G401.6 (cell line): Measurements from ENCODE around the gene SRSF5.

ENCODE experiments used
- FAIRE-seq: peaks from 2 replicates; lab custom pipeline; 2012; peaks lifted over from hg19 to GRCh38; lab: Jason Lieb, UNC

Gene SRSF5

DNA sequence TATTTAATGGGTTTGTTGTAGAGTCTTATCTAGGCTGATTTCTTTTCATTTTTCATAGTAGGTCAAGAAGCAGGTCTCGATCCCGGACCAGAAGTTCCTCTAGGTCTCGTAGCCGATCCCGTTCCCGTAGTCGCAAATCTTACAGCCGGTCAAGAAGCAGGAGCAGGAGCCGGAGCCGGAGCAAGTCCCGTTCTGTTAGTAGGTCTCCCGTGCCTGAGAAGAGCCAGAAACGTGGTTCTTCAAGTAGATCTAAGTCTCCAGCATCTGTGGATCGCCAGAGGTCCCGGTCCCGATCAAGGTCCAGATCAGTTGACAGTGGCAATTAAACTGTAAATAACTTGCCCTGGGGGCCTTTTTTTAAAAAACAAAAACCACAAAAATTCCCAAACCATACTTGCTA lies 4.2 kb downstream of the SRSF5 start:
- FAIRE-seq, result no peak

DNA sequence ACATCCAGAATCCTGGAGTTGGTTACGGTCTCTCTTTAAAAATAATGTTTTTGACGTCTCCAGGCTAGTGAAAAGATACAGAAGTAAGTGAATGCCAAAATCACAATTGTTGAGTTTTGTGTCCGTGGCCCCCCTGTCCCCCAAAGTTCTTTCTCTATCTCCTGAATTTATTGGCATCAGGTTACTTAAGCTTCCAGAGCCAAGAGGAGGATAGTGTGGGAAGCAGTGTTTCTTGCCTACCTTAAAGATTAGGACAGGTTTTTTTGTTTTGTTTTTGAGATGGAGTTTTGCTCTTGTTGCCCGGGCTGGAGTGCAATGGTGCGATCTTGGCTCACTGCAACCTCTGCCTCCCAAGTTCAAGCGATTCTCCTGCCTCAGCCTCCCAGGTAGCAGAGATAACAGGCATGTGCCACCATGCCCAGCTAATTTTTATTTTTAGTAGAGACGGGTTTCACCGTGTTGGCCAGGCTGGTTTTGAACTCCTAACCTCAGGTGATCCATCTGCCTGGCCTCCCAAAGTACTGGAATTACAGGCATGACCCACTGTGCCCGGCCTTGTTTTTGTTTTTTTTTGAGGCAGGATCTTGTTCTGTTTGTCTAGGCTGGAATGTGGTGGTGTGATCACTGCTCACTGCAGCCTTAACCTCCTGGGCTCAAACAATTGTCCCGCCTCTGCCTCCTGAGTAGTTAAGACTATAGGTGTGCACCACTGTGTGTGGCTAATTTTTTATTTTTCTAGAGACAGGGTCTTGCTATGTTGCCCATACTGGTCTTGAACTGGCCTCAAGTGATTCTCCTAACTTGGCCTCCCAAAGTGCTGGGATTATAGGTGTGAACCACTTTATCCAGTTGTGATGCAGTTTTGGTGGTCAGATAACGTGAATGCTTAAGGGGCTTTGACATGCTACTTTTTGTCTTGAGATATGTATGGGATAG lies 5.4 kb downstream of the SRSF5 start:
- no peak for FAIRE-seq

DNA sequence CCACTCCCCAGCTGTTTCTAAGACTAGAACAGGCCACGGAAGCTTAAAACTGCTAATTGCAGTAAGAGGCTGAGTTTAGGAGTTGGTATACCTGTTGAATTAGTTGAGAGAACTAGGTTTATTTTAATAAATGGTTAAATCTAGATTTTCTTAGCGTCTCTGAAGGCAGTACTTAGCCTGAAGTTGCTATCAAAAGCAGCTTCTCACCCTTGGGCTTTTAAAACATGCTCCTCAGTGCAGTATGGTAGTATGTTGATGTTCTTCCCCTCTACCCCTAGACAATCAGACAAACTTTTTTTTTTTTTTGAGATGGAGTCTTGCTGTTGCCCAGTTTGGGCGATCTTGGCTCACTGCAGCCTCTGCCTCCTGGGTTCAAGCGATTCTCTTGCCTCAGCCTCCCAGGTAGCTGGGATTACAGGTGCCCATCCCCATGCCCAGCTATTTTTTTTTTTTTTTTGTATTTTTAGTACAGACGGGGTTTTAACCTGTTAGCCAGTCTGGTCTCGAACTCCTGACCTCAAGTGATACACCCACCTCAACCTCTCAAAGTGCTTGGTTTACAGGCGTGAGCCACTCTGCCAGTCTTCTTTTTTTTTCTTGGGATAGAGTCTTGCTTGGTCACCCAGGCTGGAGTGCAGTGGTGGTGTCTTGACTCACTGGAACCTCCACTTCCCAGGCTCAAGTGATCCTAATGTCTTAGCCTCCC lies 6.8 kb downstream of the SRSF5 start:
- FAIRE-seq, result no peak

DNA sequence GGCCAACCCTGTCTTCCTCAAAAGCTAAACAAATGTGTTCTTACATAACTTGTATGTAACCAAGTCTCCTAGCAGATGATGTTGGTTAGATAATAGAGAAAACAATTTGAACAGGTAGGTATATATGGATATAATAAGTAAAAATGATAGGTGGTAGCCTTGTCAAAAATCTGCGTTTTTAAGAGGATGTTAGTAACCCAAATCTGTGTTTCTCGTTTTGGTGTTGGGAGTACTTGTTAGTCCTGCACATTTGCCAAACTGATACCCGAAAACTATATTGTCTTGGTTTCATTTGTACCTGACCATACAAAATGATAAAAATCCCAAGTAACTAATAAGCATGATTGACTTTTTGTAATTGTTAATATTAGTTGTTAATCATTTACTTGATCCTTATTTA lies 8.1 kb downstream of the SRSF5 start:
- peak; percentile 31 for FAIRE-seq

DNA sequence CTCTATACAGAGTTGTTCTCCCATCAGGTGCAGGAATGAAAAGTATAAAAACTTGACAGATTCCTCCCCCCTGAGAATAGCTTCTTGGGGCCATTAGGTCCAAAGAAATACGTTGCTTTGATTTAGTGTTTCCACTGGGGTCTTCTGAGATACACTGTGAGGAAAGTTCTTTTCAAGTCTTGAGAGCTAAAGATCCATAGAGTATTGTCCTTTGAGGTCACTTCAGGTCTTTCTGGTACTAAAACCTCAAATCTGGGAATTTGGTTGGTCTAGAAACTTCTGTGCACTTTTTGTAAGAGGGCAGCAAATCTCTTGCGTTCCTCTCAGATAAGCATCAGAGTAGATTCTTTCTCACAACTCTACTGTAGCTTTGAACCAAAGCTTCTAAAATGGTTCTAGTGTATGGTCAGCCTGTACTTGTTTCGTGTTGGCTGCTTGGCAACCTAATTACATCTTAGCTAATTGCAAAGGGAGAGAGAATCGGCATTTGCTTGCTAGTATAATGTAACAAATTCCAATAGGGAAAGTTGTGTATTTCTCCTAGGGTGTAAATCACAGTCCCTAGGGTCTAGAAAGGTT lies 10.0 kb downstream of the SRSF5 start:
- FAIRE-seq, result no peak

DNA sequence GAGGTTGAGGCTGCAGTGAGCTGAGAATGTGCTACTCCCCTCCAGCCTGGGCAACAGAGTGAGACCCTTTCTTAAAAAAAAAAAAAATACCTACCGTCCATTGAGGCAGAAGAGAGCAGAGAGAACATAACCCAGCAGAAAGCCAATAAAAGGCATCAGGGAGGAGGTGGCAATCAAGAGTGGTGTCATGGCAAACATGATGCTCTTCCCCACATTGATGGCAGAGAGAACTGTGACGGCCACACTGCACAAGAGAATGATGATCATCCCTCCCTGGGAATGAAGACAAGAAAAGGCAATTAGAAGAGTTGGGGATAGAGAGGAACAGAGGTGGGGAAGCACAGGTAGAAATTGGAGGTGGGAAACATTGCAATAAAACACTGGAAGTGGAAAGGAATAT lies 12.1 kb downstream of the SRSF5 start:
- FAIRE-seq, result no peak

DNA sequence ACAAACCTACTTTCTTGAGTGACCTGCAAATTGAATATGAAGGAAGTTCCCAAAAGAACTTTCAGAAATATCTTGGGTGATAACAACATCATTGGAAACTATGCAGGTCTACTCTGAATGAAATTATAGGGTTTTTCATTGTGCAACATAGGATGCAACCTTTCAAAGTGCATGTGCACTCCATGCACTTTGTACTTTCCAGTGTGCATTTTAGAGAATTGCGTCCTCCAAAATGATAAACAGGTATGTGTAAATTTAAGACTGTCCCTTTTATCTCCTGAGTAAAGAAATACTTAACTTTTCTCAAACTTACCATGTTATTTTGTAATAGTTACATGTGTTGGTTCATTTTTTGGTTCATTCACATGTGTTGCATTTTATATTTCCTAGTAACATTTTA lies 13.2 kb downstream of the SRSF5 start:
- no peak for FAIRE-seq

DNA sequence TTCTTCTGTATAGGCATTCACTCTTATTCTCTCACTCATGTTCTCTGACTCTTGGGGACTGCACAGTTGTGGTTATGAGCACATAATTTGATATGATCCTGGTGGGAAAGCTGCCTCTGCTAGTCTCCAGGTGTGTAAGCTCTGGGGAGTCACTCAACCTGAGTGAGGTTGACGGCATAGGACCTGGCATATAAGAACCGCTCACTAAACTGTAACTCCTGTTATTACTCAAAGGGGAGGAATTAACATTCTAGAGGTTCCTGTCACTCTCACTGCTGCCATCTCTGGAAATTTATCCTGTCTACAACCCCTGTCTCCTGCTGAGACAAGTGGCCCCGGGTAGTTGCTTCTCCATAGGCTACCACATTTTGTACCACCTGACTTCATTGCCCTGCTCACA lies 14.0 kb downstream of the SRSF5 start:
- FAIRE-seq, result no peak

DNA sequence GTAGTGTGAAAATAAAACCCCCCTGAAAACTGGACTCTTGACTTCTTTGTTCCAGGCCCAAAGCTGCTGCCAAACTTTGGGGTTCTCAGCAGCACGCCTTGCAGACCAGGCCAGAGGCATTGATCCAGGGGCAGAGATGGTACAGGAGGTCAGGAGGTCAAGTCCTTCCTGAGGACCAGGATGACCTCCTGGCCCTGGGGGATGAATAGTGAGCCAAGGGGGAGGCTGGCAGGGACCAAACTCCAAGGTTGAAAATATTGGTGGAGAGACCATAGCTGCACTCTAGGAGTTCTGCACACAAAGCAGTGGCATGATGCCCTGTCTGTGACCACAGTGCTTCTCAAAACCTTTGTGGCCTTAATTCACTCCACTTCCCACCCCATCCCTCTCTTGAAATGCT lies 18.0 kb downstream of the SRSF5 start:
- FAIRE-seq, result no peak

DNA sequence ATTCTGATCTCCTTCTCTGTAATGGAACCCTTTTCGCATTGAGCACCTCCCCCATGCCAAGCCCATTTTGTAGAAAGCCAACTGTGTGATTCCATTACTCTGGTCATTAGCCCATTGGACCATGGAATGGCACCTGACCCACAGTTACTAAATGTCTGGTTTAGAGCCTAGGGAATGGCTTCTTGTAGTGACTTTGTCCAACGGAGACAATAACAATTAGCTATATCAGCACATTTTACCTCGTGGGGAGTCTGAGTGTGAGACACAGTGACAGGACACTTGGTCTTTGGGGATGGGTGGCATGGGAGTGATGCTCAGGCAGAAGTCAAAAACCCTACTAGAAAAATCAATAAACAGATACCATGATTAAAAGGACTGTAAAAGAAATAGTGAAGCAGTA lies 19.7 kb downstream of the SRSF5 start:
- FAIRE-seq, result no peak

DNA sequence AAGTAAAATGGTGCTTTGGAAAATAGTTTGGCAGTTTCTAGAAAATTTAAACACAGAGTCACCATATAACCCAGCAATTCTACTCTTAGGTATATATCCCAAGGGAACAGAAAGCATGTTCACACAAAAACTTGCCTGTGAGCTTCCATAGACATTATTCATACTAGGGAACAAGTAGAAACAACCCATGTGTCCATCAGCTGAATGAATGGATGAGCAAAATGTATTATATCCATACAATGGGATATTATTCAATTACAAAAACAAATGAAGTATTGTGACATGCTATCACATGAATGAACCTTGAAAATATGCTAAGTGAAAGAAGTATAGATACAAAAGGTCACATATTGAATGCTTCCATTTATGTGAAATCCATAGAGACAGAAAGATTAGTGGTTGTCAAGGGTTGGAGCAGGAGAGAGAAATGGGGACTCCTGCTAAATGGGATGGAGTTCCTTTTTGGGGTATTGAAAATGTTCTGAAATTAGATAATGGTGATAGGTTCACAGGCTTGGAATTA lies 22.2 kb downstream of the SRSF5 start:
- FAIRE-seq, result no peak

DNA sequence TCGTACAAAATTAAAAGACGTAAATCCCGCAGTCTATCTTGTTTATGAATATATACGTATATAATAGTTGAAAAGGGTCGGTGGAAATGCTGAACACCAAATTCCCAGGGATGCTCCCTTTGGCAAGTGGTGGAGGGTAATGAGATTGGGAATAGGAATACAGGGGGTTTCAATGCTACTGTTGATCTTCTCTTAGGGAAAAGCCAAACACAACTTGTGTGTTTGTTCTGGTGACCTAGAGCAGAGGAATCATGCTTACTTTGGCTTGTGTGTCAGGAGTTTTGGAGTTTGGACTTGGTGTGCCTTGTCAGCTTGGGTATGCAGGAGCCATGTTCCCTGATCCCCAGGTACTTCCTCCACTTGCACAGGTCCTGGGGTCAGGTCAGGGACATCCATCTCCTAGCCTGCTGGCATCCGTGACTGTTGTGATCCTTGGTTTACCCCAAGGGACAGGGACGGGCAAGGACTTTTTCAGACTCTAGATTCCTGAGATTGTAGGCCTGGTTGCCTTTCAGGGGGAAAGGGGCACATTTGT lies 26.0 kb downstream of the SRSF5 start:
- FAIRE-seq, result no peak

DNA sequence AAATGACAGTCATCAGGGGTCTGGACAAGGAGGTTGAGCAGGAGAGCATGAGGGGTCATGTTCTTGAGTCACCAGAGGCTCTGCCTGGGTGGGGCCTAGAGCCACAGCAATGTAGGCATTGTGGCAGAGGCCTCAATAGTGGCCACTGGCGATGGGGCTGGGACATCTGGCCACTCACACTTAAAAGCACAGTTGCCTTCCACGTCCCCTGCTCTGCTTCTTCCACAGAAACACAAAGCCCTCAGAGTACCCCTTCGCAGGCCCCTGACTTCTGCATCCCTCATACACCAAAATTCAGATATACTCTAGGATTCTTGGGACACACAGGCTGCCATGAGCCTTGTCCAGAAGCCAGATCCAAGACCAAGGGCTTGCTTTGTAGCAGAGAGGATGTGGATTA lies 27.8 kb downstream of the SRSF5 start:
- FAIRE-seq, result no peak

DNA sequence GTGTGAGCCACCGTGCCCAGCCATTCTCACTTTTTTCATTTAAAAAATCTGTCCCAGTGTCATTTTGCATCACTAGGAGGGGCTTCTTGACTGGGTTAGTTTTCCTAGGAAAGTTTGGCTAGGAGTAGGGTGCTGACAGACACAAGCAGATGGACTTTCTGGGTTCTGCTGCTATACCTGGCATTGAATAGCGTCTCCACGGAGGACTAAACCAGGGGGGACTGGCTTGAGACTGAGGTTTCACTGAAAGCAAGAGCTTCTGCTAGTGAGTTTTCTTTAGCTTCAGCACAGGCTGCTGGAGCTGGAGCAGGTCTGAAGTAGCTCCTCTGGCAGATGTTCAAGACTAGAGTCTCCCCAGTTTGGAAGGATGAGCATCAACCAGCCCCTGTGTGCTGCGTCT lies 28.7 kb downstream of the SRSF5 start:
- no peak for FAIRE-seq

DNA sequence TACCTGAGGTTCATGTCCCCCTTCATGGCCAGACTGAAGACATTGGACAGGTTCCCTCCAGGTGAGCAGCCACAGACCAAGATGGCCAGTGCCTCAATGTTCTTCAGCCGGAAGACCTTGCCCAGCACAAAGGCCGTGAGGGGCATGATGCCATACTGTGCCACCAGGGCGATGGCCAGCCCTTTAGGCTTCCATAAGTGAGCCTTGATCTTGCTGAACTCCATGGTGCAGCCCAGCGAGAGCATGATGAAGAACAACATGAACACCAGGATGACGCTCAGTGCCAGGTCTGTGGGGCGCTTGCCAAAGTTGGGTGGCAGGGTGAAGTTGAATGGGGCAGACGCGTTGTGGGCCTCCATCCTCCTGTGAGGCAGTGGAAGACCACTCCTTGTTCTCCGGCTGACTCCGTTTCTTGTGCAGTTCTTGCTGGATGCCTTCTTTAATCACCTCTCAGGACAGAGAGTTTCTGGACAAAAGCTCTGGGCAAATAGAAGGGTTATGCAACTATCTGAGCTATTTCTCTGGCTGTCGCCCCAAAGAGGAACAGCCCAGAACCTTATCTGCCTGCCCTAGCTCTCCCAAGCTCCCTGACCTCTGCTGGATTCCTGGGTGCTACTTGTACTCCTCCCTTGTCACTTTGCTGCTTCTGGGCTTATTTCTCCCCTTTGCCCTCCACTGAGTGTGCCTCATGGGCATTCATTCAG lies 30.0 kb downstream of the SRSF5 start, which contains the start of gene SLC10A1:
Gene SLC10A1 (minus strand): TSS at position 445 of the 704 bp plus-strand sequence. CDS start 86 bp downstream, at position 359.
- FAIRE-seq, result no peak

DNA sequence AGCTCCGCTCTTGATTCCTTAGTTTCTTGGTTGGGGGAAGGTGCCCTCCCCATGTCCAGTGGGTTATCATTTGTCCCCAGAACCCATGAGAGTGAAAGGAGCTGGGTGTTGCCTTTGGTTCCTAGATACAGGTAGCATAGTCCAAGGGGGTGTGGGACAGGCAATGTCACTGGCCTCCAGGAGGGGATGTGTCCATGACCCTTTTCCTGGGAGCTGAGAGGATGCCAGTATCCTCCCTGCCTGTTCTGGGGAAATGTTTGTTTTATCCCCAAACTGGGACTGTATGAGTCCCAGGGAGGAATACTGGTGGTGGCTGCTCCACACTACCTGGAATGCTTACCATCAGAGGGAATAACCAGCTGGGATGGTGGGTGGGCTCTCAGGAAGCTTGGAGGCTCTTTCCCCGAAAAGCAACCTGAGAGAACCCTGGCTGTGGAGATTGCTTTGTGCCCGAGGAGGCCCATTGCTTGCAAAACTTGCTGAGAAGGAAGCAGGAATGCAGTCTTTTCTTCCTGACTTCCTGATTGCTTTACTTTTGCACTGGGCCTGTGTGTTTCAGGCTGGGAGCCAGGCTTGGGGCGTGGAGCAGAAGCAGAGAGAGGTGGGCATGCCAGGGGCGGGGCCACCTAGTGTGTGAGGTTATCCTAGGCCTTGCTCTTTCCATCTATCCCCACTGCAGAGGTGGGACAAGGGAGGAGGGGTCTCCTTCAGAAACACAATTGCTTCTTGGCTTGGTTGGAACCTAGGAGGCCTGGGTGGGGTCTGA lies 30.8 kb downstream of the SRSF5 start:
- FAIRE-seq, result no peak

DNA sequence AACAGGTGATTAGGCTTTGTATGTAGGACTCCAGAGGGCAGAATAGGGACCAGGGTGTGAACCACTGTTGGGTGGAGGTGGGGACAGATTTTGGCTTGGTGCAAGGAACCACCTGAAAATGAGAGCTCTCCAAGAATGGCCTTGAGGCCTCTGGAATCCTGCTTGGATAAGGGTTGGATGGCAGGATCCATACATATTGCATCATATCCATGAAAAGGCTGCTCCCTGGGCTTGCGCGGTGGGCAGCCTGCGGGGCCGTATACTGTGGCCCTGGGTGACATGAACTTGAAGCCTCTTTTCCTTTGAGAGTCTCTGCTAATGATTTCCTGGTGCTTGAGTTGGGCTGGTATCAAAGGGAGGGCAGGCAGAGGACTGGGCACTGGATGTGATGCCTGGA lies 31.4 kb downstream of the SRSF5 start:
- FAIRE-seq, result no peak

DNA sequence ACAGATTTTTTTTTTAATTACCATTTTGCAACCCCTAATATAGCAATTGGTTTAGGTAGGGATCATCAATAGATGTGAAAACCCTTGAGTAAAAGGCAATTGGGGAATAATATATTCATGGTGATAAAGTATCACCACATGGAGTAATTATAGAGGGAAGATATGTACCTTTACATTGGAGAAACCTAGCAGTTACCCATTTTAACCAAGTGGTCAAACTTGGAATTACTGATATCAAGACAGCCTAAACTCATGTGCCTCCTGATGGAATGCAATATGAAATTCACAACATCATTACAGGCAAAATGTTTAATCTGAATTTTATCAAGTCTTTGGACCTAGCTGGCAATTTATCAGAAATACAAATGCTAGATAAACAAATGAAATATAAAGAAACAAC lies 36.8 kb downstream of the SRSF5 start:
- FAIRE-seq, result no peak

DNA sequence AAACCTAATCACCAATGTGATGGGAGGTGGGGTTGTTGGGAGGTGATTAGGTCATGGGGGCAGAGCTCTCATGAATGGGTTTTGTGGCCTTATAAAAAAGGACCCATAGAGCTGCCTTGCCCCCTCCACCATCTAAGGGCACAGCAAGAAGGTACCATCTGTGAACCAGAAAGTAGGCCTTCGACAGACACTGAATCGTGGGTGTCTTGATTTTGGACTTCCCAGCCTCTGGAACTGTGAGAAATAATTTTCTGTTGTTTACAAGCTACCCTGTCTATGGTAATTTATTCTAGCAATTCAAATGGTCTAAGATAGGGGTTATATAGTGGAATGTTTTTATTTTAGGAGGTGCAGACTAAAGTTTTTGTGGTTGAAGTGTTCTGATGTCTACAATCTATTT lies 38.0 kb downstream of the SRSF5 start:
- no peak for FAIRE-seq

DNA sequence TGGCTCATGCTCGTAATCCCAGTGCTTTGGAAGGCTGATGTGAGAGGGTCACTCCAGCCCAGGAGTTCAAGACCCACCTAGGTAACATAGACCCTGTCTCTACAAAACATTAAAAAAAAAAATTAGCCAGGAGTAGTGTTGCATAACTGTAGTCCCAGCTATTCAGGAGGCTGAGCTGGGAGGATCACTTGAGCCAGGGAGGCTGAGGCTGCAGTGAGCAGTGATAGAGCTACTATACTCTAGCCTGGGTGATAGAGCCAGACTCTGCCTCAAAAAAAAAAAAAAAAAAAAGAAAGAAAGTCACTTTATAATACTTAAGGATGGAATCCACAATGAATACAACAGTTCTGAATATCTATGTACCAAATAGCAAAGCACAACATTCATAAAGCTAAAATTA lies 40.2 kb downstream of the SRSF5 start:
- no peak for FAIRE-seq
